Measurements from ENCODE around the gene TSEN34.
"Not testable (repeated sequence)": the region's sequence is repeated elsewhere in the genome, so short reads cannot be mapped to it uniquely, and the experiment has no call there.

Gene TSEN34

GRCh38 chr19:54242646-54243045 lies 51.5 kb downstream of the TSEN34 start, which contains the start of gene LILRA6:
TSS of gene LILRA6 (minus strand) at chr19:54242790.
- H3K36me3 ChIP-seq (ENCODE audit: low read depth); H3K9me3 ChIP-seq (ENCODE audit: severe bottlenecking); H3K4me1 ChIP-seq (ENCODE audit: insufficient read depth, poor library complexity, severe bottlenecking); H3K27ac ChIP-seq (ENCODE audit: poor library complexity, severe bottlenecking); H3K4me3 ChIP-seq (ENCODE audit: severe bottlenecking); ATAC-seq (ENCODE audit: low read depth); H3K27me3 ChIP-seq (ENCODE audit: insufficient read depth, poor library complexity, severe bottlenecking); DNase-seq (ENCODE audit: low spot score): not testable (repeated sequence)

GRCh38 chr19:54243809-54244208 lies 52.7 kb downstream of the TSEN34 start:
- not testable (repeated sequence) for H3K36me3 ChIP-seq (ENCODE audit: low read depth); H3K27ac ChIP-seq (ENCODE audit: poor library complexity, severe bottlenecking); H3K27me3 ChIP-seq (ENCODE audit: insufficient read depth, poor library complexity, severe bottlenecking); H3K4me1 ChIP-seq (ENCODE audit: insufficient read depth, poor library complexity, severe bottlenecking); H3K4me3 ChIP-seq (ENCODE audit: severe bottlenecking); DNase-seq (ENCODE audit: low spot score); H3K9me3 ChIP-seq (ENCODE audit: severe bottlenecking); ATAC-seq (ENCODE audit: low read depth)

All from RWPE2 (cell line).